ENCODE results near the gene FLNC. TPM values are rescaled to one million over a fixed set of nuclear protein-coding genes. Genes with fewer than 3 reads are reported as not detected.
A peak's percentile ranks its signal among the peaks of the same experiment; 100 is the strongest.

FLNC gene
- total RNA-seq, 1 donor from 2014 or later = 7.7 TPM

GRCh38 chr7:128835231-128835751 lies 5.1 kb downstream of the FLNC start:
- Histone ChIP-seq H3K9me3 (no peaks in the 10 kb centered on the region), H3K27me3 (peaks cover 30% of the 10 kb centered on the region), H3K4me1 (peaks cover 21% of the 10 kb centered on the region), H3K27ac (no peak overlapping the region), H3K36me3 (no peaks in the 10 kb centered on the region), H3K4me3 (no peak overlapping the region)
- ATAC-seq (no peak), DNase-seq (peak; percentile 46)
- intact Hi-C loops (cut with DNase I) = no loop called here
- TF ChIP-seq, protein P1, sequence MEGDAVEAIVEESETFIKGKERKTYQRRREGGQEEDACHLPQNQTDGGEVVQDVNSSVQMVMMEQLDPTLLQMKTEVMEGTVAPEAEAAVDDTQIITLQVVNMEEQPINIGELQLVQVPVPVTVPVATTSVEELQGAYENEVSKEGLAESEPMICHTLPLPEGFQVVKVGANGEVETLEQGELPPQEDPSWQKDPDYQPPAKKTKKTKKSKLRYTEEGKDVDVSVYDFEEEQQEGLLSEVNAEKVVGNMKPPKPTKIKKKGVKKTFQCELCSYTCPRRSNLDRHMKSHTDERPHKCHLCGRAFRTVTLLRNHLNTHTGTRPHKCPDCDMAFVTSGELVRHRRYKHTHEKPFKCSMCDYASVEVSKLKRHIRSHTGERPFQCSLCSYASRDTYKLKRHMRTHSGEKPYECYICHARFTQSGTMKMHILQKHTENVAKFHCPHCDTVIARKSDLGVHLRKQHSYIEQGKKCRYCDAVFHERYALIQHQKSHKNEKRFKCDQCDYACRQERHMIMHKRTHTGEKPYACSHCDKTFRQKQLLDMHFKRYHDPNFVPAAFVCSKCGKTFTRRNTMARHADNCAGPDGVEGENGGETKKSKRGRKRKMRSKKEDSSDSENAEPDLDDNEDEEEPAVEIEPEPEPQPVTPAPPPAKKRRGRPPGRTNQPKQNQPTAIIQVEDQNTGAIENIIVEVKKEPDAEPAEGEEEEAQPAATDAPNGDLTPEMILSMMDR (IDR thresholded peaks at IDR 0.05) = no peak

DNA sequence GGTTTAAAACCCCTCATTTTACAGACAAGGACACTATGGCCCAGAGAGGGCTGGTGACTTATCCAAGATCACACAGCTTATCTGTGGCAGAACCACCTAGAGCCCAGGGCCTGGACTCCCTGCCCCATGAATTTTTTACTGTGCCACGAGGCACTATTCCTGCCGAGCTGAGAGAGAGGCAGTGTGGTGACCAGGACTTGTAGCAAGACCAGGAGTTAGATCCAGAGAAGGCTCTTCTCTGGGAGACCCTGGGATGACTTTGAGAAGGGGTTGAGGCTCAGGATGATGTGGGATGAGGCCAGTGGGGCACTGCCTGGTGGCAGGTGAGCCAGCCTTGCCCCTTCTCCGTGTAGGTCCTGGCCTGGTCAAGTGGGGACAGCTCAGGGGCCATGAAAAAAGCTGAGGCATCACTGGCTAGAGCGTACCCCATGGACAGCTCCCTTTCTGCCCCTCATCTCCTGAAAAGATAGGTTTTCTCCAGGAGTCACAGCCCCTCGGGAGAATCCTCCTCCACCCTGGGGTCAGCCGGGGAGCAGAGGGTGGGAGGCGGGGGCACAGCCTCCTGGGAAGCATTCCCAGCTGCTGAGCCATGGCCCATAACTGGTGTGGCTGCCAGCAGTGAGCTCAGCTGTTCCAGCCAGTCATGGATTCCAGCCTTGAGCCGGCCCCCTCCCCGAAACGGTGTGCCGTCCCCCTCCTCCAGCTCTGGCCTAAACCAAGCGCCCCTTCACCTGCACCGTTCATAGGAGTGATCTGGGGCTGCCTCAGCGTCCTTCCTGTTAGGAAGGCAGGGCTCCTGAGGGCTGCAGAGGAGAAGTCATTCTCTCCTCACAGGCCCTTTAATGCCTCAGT lies 5.8 kb downstream of the FLNC start:
- intact Hi-C loops (cut with DNase I) = no loop called here
- H3K4me3 ChIP-seq = no peak overlapping the region
- ATAC-seq (no peak), DNase-seq (peak; percentile 53)
- H3K36me3 ChIP-seq = no peaks in the 10 kb centered on the region
- peaks cover 15% of the 10 kb centered on the region for H3K4me1 ChIP-seq
- no peaks in the 10 kb centered on the region for H3K9me3 ChIP-seq
- no peak overlapping the region for H3K27ac ChIP-seq
- H3K27me3 ChIP-seq = peaks cover 22% of the 10 kb centered on the region
- TF ChIP-seq, protein P1 (IDR thresholded peaks at IDR 0.05) = no peak

GRCh38 chr7:128836729-128837348 lies 6.6 kb downstream of the FLNC start:
- Histone ChIP-seq H3K27me3 (peaks cover 14% of the 10 kb centered on the region), H3K4me3 (no peak overlapping the region), H3K27ac (no peak overlapping the region), H3K36me3 (no peaks in the 10 kb centered on the region), H3K9me3 (no peaks in the 10 kb centered on the region), H3K4me1 (peaks cover 7% of the 10 kb centered on the region)
- DNase-seq = no peak
- TF ChIP-seq, protein P1 (IDR thresholded peaks at IDR 0.05) = no peak
- no peak for ATAC-seq
- intact Hi-C loops (cut with DNase I) = no loop called here

DNA sequence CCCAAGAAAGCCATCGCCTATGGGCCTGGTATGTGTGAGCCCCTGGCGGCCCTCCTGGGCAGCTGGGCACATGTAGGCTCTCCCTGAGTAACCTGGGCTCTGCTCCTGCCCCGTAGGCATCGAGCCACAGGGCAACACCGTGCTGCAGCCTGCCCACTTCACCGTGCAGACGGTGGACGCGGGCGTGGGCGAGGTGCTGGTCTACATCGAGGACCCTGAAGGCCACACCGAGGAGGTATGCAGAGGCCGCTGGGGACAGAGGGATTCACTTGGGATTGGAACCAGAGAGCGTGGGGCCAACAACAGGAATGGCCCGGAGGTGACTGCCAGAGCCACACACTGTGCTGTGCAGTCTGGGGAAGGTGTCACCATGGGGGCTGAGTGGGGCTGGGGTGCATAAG lies 7.3 kb downstream of the FLNC start:
- peaks cover 8% of the 10 kb centered on the region for H3K27me3 ChIP-seq
- H3K36me3 ChIP-seq = no peaks in the 10 kb centered on the region
- intact Hi-C loops (cut with DNase I) = no loop called here
- DNase-seq (no peak), ATAC-seq (no peak)
- no peak overlapping the region for H3K4me3 ChIP-seq
- TF ChIP-seq, protein P1 (IDR thresholded peaks at IDR 0.05) = no peak
- peaks cover 4% of the 10 kb centered on the region for H3K4me1 ChIP-seq
- no peaks in the 10 kb centered on the region for H3K9me3 ChIP-seq
- no peak overlapping the region for H3K27ac ChIP-seq

DNA sequence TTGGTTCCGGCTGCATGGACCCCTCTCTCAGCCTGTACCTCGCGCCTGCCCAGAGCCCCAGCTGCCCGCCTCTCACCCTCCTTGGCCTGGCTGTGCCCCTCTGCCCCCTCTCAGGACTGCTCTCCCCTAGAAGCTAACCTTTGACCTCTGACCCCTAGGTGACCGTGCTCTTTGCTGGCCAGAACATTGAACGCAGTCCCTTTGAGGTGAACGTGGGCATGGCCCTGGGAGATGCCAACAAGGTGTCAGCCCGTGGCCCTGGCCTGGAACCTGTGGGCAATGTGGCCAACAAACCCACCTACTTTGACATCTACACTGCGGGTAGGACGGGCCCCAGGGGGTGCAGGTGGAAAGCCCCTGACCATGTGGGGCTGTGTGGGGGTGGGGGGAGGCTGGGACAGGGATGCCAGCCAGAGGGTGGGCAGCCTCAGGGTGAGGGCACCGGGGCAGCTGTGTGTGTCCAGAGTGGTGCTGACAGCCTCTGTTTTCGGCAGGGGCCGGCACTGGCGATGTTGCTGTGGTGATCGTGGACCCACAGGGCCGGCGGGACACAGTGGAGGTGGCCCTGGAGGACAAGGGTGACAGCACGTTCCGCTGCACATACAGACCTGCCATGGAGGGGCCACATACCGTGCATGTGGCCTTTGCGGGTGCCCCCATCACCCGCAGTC lies 8.0 kb downstream of the FLNC start:
- ATAC-seq (no peak), DNase-seq (peak; percentile 58)
- intact Hi-C loops (cut with DNase I) = no loop called here
- Histone ChIP-seq H3K27ac (no peak overlapping the region), H3K4me1 (peaks cover 2% of the 10 kb centered on the region), H3K36me3 (no peaks in the 10 kb centered on the region), H3K9me3 (no peaks in the 10 kb centered on the region), H3K27me3 (peaks cover 2% of the 10 kb centered on the region), H3K4me3 (no peak overlapping the region)
- TF ChIP-seq, protein P1 (IDR thresholded peaks at IDR 0.05) = no peak

All from upper lobe of right lung (tissue), 1 donor.